ENCODE results near the gene CHST13.

The CHST13 gene

GRCh38 chr3:126491221-126492013, 32.5 kb upstream of the CHST13 start:
- Histone ChIP-seq H3K27me3 (ENCODE audit: insufficient read depth, low read length, poor library complexity, severe bottlenecking) (no peaks in the 10 kb centered on the region), H3K4me3 (ENCODE audit: low read length, poor library complexity, severe bottlenecking) (no peak overlapping the region), H3K4me1 (ENCODE audit: insufficient read depth, low read length, poor library complexity, severe bottlenecking) (peaks cover 32% of the 10 kb centered on the region), H2AFZ (ENCODE audit: low read length) (no peak overlapping the region), H3K9me3 (ENCODE audit: insufficient read depth, low read depth, low read length) (no peaks in the 10 kb centered on the region), H3K9ac (ENCODE audit: low read depth, low read length, poor library complexity, severe bottlenecking) (no peak overlapping the region), H3K79me2 (ENCODE audit: insufficient read depth, low read length) (no peaks in the 10 kb centered on the region), H3K4me2 (ENCODE audit: low read depth, low read length, poor library complexity, severe bottlenecking) (no peak overlapping the region), H4K20me1 (ENCODE audit: insufficient read depth, low read length, poor library complexity, severe bottlenecking) (no peaks in the 10 kb centered on the region), H3K9me2 (replicated peaks; ENCODE audit: low read depth, low read length) (no peaks in the 10 kb centered on the region), H3K36me3 (ENCODE audit: insufficient read depth, low read length) (no peaks in the 10 kb centered on the region), H3F3A (ENCODE audit: low read depth) (no peaks in the 10 kb centered on the region)
- TF ChIP-seq EZH2phosphoT487 (IDR thresholded peaks at IDR 0.05; ENCODE audit: borderline replicate concordance) = no peak
- no peak for TF ChIP-seq CTCF (conservative IDR thresholded peaks at IDR 0.05; ENCODE audit: low read length)

GRCh38 chr3:126493051-126493450, 30.9 kb upstream of the CHST13 start:
- Histone ChIP-seq H2AFZ (ENCODE audit: low read length) (no peak overlapping the region), H3K4me2 (ENCODE audit: low read depth, low read length, poor library complexity, severe bottlenecking) (no peak overlapping the region), H3K9ac (ENCODE audit: low read depth, low read length, poor library complexity, severe bottlenecking) (no peak overlapping the region), H3K9me2 (replicated peaks; ENCODE audit: low read depth, low read length) (no peaks in the 10 kb centered on the region), H4K20me1 (ENCODE audit: insufficient read depth, low read length, poor library complexity, severe bottlenecking) (no peaks in the 10 kb centered on the region), H3K9me3 (ENCODE audit: insufficient read depth, low read depth, low read length) (no peaks in the 10 kb centered on the region), H3F3A (ENCODE audit: low read depth) (no peaks in the 10 kb centered on the region), H3K4me3 (ENCODE audit: low read length, poor library complexity, severe bottlenecking) (no peak overlapping the region), H3K36me3 (ENCODE audit: insufficient read depth, low read length) (no peaks in the 10 kb centered on the region), H3K79me2 (ENCODE audit: insufficient read depth, low read length) (no peaks in the 10 kb centered on the region), H3K27me3 (ENCODE audit: insufficient read depth, low read length, poor library complexity, severe bottlenecking) (no peaks in the 10 kb centered on the region), H3K4me1 (ENCODE audit: insufficient read depth, low read length, poor library complexity, severe bottlenecking) (peaks cover 32% of the 10 kb centered on the region)
- TF ChIP-seq EZH2phosphoT487 (IDR thresholded peaks at IDR 0.05; ENCODE audit: borderline replicate concordance) (no peak), CTCF (conservative IDR thresholded peaks at IDR 0.05; ENCODE audit: low read length) (no peak)

GRCh38 chr3:126493739-126494138, 30.2 kb upstream of the CHST13 start:
- Histone ChIP-seq H3K9me2 (replicated peaks; ENCODE audit: low read depth, low read length) (no peaks in the 10 kb centered on the region), H3K4me1 (ENCODE audit: insufficient read depth, low read length, poor library complexity, severe bottlenecking) (peaks cover 32% of the 10 kb centered on the region), H3K27me3 (ENCODE audit: insufficient read depth, low read length, poor library complexity, severe bottlenecking) (no peaks in the 10 kb centered on the region), H3K4me2 (ENCODE audit: low read depth, low read length, poor library complexity, severe bottlenecking) (no peak overlapping the region), H4K20me1 (ENCODE audit: insufficient read depth, low read length, poor library complexity, severe bottlenecking) (no peaks in the 10 kb centered on the region), H2AFZ (ENCODE audit: low read length) (no peak overlapping the region), H3F3A (ENCODE audit: low read depth) (no peaks in the 10 kb centered on the region), H3K36me3 (ENCODE audit: insufficient read depth, low read length) (no peaks in the 10 kb centered on the region), H3K9me3 (ENCODE audit: insufficient read depth, low read depth, low read length) (no peaks in the 10 kb centered on the region), H3K4me3 (ENCODE audit: low read length, poor library complexity, severe bottlenecking) (no peak overlapping the region), H3K9ac (ENCODE audit: low read depth, low read length, poor library complexity, severe bottlenecking) (no peak overlapping the region), H3K79me2 (ENCODE audit: insufficient read depth, low read length) (no peaks in the 10 kb centered on the region)
- no peak for TF ChIP-seq EZH2phosphoT487 (IDR thresholded peaks at IDR 0.05; ENCODE audit: borderline replicate concordance)
- no peak for TF ChIP-seq CTCF (conservative IDR thresholded peaks at IDR 0.05; ENCODE audit: low read length)

Measured in Loucy (cell line).